Right atrium auricular region (tissue), 2 donors: Measurements from ENCODE around the gene PRICKLE2. TPM values are rescaled to one million over a fixed set of nuclear protein-coding genes. Genes with fewer than 3 reads are reported as not detected.
A peak's percentile ranks its signal among the peaks of the same experiment; 100 is the strongest.

Experiments
- DNase-seq: peaks from one replicate; pipeline ENCODE4 v3.0.0-alpha.2; 2019; ENCODE audit warnings: low spot score
- H3K27ac ChIP-seq, 2 donors: fragments of 200-600 bp; sonication (generic); 1 replicate in 1 of 2; 2 replicates in 1 of 2; pipeline ENCODE4 v1.5.1; 2016 to 2019
- H3K27me3 ChIP-seq, 2 donors: fragments of 200-600 bp; sonication (generic); one replicate each; pipeline versions ENCODE4 v1.5.1 to v1.6.0; 2017 to 2019
- H3K36me3 ChIP-seq: fragments of 200-600 bp; sonication (generic); one replicate; pipeline ENCODE4 v1.5.1; 2016
- H3K4me1 ChIP-seq, 2 donors: fragments of 200-600 bp; sonication (generic); one replicate each; pipeline versions ENCODE4 v1.5.1 to v1.6.0; 2017 to 2019
- H3K4me3 ChIP-seq, 2 donors: fragments of 200-600 bp; sonication (generic); 1 replicate in 1 of 2; 2 replicates in 1 of 2; pipeline ENCODE4 v1.5.1; 2017 to 2019; ENCODE audit warnings: mild to moderate bottlenecking in 1 of 2, moderate library complexity in 1 of 2
- H3K9me3 ChIP-seq, 2 donors: fragments of 200-600 bp; sonication (generic); one replicate each; pipeline ENCODE4 v1.5.1; 2019
- total RNA-seq, 2 donors: library from RNA; depleted of rRNA; stranded (reverse); fragments of >200 nt; gene quantifications; one replicate each; pipeline ENCODE4 v1.1.0, GENCODE V29; 2016
- TF ChIP-seq, protein P1 (sequence below), 2 donors: fragments of 200-600 bp; sonication (generic); IDR thresholded peaks; one replicate each; pipeline ENCODE4 v1.5.1; 2019; ENCODE audit warnings: antibody characterized with exemption in 2 of 2

The PRICKLE2 gene
- total RNA-seq, 2 donors from 2014 or later = 18.4 to 22.2 TPM

DNA sequence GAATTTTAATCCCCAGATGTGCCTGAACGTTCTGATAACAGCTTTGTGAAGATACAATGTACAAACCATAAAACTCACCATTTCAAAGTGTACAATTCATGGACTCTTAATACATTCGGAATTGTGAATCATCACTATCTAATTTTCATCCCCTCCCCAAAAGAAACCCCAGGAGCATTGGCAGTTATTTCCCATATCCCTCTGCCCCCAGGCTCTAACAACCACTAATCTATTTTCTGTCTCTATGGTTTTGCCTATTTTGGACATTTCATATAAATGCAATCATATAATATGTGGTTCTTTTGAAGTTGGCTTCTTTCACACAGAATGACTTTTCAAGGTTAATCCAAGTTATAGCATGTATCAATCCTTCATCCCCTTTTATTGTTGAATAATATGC, 25.3 kb downstream of the PRICKLE2 start:
- DNase-seq = no peak
- TF ChIP-seq, protein P1, sequence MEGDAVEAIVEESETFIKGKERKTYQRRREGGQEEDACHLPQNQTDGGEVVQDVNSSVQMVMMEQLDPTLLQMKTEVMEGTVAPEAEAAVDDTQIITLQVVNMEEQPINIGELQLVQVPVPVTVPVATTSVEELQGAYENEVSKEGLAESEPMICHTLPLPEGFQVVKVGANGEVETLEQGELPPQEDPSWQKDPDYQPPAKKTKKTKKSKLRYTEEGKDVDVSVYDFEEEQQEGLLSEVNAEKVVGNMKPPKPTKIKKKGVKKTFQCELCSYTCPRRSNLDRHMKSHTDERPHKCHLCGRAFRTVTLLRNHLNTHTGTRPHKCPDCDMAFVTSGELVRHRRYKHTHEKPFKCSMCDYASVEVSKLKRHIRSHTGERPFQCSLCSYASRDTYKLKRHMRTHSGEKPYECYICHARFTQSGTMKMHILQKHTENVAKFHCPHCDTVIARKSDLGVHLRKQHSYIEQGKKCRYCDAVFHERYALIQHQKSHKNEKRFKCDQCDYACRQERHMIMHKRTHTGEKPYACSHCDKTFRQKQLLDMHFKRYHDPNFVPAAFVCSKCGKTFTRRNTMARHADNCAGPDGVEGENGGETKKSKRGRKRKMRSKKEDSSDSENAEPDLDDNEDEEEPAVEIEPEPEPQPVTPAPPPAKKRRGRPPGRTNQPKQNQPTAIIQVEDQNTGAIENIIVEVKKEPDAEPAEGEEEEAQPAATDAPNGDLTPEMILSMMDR (IDR thresholded peaks at IDR 0.05) = no peak
- Histone ChIP-seq H3K36me3 (peaks cover 14% of the 10 kb centered on the region), H3K4me3 (no peak overlapping the region), H3K27ac (no peak overlapping the region), H3K4me1 (no peaks in the 10 kb centered on the region), H3K27me3 (no peaks in the 10 kb centered on the region), H3K9me3 (no peaks in the 10 kb centered on the region)

DNA sequence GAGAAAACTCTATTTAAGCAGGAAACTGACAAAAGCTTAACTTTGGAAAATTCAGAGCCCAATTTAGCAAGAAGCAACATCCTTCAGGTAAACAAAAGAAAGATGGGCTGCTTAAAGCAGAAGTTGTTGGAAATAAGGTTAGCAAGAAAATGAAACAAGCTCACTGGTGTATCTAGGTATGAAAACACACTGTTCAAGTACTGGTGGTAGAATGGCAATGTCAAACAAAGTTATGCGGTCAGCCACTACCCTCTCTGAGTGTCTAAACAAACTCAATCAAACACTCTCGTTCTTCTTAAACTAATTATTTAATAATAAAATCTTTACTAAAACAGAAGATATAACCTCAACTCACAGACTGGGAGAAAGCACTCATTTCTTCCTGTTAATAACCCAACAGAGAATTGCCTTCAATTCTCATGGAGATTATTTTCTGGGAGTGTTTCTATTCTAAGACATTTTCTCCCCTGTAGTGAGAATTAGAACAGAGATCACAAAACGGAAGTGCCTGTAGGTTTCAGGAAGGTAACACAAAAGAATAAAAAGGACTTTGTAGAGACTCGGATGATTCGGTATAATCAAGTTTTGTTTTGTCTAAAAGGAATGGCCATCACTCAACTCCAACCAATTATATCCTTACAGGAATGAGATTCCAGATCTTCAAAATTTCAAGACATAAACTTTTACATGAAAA, 28.9 kb downstream of the PRICKLE2 start:
- H3K36me3 ChIP-seq = peaks cover 14% of the 10 kb centered on the region
- no peak overlapping the region for H3K4me3 ChIP-seq
- TF ChIP-seq, protein P1 (IDR thresholded peaks at IDR 0.05) = no peak
- H3K27me3 ChIP-seq = no peaks in the 10 kb centered on the region
- H3K27ac ChIP-seq = no peak overlapping the region
- peaks cover 0 to 14% of the 10 kb centered on the region in 2 donors for H3K4me1 ChIP-seq
- no peaks in the 10 kb centered on the region for H3K9me3 ChIP-seq
- DNase-seq = no peak

DNA sequence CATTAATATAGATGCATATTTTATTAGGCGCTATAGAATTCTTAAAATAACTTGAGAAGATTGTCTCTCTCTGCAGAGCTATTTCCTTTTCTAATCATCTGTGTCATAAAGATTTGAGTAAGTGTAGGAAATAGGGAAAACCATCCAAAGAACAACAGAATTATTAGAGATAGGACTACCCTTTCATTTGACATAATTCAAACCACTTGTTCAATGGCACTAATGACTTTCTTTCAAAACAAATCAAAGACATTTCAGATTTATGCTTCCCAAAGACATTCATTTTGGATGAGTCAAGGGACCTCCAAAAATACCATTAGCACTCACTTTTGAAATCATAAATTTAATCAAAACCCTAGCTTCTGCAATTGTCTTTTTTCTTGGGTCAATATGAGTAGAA, 29.5 kb downstream of the PRICKLE2 start:
- Histone ChIP-seq H3K27ac (no peak overlapping the region), H3K4me1 (peaks cover 0 to 20% of the 10 kb centered on the region in 2 donors), H3K4me3 (no peak overlapping the region), H3K27me3 (no peaks in the 10 kb centered on the region), H3K9me3 (no peaks in the 10 kb centered on the region), H3K36me3 (peaks cover 14% of the 10 kb centered on the region)
- TF ChIP-seq, protein P1 (IDR thresholded peaks at IDR 0.05) = no peak
- DNase-seq = no peak

DNA sequence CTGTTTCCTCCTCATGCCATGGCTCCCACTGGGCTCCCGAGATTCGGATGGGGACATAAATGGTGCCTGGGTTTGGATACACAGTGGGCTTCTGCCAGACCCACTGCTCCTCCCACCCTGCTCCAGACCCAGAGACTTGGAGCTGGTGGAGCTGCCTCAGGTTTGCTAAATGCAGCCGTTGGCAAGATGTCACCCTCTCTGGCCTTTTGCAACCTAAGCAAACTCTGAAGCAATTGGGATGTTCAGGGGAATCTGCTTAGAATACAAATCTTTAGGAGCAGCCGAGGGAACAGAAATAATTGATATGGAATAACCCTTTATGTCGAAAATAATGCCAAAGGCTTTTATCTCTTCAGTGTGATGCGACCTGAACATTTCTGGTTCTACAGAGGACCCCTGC, 33.4 kb downstream of the PRICKLE2 start:
- Histone ChIP-seq H3K36me3 (peaks cover 3% of the 10 kb centered on the region), H3K4me3 (no peak overlapping the region), H3K27me3 (no peaks in the 10 kb centered on the region), H3K4me1 (peaks cover 0 to 60% of the 10 kb centered on the region in 2 donors), H3K27ac (peak overlapping the region; percentile 0 to 37), H3K9me3 (no peaks in the 10 kb centered on the region)
- DNase-seq = no peak
- TF ChIP-seq, protein P1 (IDR thresholded peaks at IDR 0.05) = no peak

DNA sequence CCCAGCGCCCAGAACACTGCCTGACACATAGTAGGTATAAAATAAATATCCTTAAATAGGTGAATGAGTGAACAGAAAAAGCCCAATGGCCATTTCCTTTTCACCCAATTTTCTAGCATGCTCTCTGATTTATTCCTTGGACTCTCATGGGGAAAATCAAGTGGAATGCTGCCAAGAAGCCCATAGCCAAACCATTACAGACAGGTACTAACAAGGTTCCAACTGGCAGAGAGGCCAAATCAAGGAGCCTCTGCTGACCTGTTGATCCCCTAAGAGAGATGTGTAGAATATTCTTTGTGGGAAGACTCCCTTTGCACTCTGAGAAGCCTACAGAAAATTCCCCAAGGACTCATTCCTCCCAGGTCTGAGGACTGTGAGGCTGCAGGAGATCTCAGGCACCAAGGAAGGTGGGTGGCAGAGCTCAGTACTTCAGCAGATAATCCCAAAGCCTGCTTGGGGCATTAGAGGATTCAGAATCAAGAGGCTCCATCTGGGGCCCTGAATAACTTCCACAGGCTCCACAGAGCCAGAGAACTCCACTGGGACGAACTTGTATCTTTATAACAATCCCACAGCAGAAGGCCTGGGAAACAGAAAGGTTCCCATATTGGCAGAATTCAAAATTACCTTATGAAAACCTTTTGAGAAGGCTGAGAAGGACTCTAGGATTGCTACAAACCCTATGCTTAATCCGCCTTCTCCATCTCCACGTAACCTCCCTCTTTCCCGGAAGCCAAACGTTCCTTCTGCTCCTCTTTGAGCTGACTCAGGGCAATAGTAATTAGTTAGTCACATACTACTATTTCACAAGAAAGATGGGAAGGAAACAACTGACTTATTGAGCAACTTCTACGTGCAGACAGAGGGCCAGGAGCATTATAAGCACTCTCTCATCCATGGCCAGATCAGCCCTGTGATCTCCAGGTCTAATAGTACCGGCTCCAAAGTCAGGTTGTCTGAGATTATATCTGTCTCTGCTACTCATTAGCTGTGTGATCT, 34.5 kb downstream of the PRICKLE2 start:
- DNase-seq = no peak
- no peaks in the 10 kb centered on the region for H3K9me3 ChIP-seq
- H3K4me1 ChIP-seq = peaks cover 0 to 69% of the 10 kb centered on the region in 2 donors
- peak overlapping the region; percentile 49 to 89 for H3K27ac ChIP-seq
- H3K27me3 ChIP-seq = no peaks in the 10 kb centered on the region
- H3K36me3 ChIP-seq = no peaks in the 10 kb centered on the region
- H3K4me3 ChIP-seq = no peak overlapping the region
- TF ChIP-seq, protein P1 (IDR thresholded peaks at IDR 0.05) = no peak
